ENCODE measurements around the gene SPINK5. TPM values are rescaled to one million over a fixed set of nuclear protein-coding genes. Genes with fewer than 3 reads are reported as not detected.

The SPINK5 gene
- total and polyA plus RNA-seq, 10 donors = 0.11 to 0.51 (median 0.26) TPM; not detected in 5

- H3K9me3 ChIP-seq = no peaks in the 10 kb centered on the region
- 63 to 81% (median 71%) methylated on average over 4 of the region's 4 CpGs for WGBS, 5 donors
- intact Hi-C loops (cut with DNase I; ENCODE audit: low total_unique reads) = no loop called here
- H3K27ac ChIP-seq = no peak overlapping the region
- no peaks in the 10 kb centered on the region for H3K4me1 ChIP-seq
- no peaks in the 10 kb centered on the region for H3K27me3 ChIP-seq (replicated peaks in 1 of 7)
- TF ChIP-seq POLR2A (IDR thresholded peaks at IDR 0.05) (no peak), CTCF (IDR thresholded peaks at IDR 0.05 in 8 of 11, conservative IDR thresholded peaks at IDR 0.05 in 3 of 11) (no peak), POLR2AphosphoS5 (IDR thresholded peaks at IDR 0.05) (no peak)
- DNase-seq = no peak
- no peaks in the 10 kb centered on the region for H3K36me3 ChIP-seq
- H3K4me3 ChIP-seq = no peak overlapping the region
Measured at GRCh38 chr5:148091991-148092964, 28.5 kb downstream of the SPINK5 start.

GRCh38 chr5:148094336-148094735 is 30.6 kb downstream of the SPINK5 start:
- no peak for TF ChIP-seq POLR2A (IDR thresholded peaks at IDR 0.05)
- 84 to 93% (median 91%) methylated on average over 3 of the region's 3 CpGs for WGBS, 5 donors
- DNase-seq = no peak
- H3K4me3 ChIP-seq = no peak overlapping the region
- no peaks in the 10 kb centered on the region for H3K9me3 ChIP-seq
- H3K27ac ChIP-seq = no peak overlapping the region
- intact Hi-C loops (cut with DNase I; ENCODE audit: low total_unique reads) = no loop called here
- H3K36me3 ChIP-seq = no peaks in the 10 kb centered on the region
- no peaks in the 10 kb centered on the region for H3K4me1 ChIP-seq
- no peaks in the 10 kb centered on the region for H3K27me3 ChIP-seq (replicated peaks in 1 of 7)

- Histone ChIP-seq H3K27me3 (replicated peaks in 1 of 7) (no peaks in the 10 kb centered on the region), H3K36me3 (no peaks in the 10 kb centered on the region), H3K27ac (no peak overlapping the region), H3K4me1 (no peaks in the 10 kb centered on the region), H3K4me3 (no peak overlapping the region), H3K9me3 (no peaks in the 10 kb centered on the region)
- TF ChIP-seq CTCF (IDR thresholded peaks at IDR 0.05 in 8 of 11, conservative IDR thresholded peaks at IDR 0.05 in 3 of 11) = no peak
- no peak for TF ChIP-seq POLR2A (IDR thresholded peaks at IDR 0.05)
- no peak for TF ChIP-seq POLR2AphosphoS5 (IDR thresholded peaks at IDR 0.05)
- WGBS, 5 donors = 80 to 91% (median 87%) methylated on average over 1 of the region's 1 CpG
- no peak for DNase-seq
- intact Hi-C loops (cut with DNase I; ENCODE audit: low total_unique reads) = loop anchor here (10.0 kb wide), 1 partner anchor 149 kb away; no protein-coding TSS in a partner anchor
Measured at GRCh38 chr5:148104226-148104625, 40.4 kb downstream of the SPINK5 start.

GRCh38 chr5:148107608-148108007 is 43.8 kb downstream of the SPINK5 start:
- intact Hi-C loops (cut with DNase I; ENCODE audit: low total_unique reads) = loop anchor here (10.0 kb wide), 1 partner anchor 153 kb away; no protein-coding TSS in a partner anchor
- TF ChIP-seq CTCF (IDR thresholded peaks at IDR 0.05 in 8 of 11, conservative IDR thresholded peaks at IDR 0.05 in 3 of 11) (no peak), POLR2A (IDR thresholded peaks at IDR 0.05) (no peak), POLR2AphosphoS5 (IDR thresholded peaks at IDR 0.05) (no peak)
- no peak for DNase-seq
- Histone ChIP-seq H3K27me3 (replicated peaks in 1 of 7) (no peaks in the 10 kb centered on the region), H3K36me3 (no peaks in the 10 kb centered on the region), H3K27ac (no peak overlapping the region), H3K4me1 (no peaks in the 10 kb centered on the region), H3K9me3 (no peaks in the 10 kb centered on the region), H3K4me3 (no peak overlapping the region)
- 35 to 41% (median 39%) methylated on average over 3 of the region's 3 CpGs for whole genome bisulfite sequencing, 5 donors

Data from spleen (tissue), 11 donors.